WTC11 (cell line): ENCODE measurements around the gene EMILIN1.

Experiments
- ATF6 ChIP-seq: sonication (generic); formaldehyde crosslinking; IDR thresholded peaks from 2 replicates; pipeline ENCODE4 v1.8.1; 2023; ENCODE audit warnings: mild to moderate bottlenecking, missing genetic modification reagents
- HMGA2 ChIP-seq: fragments of 250-450 bp; sonication (Bioruptor Pico); IDR thresholded peaks from 2 replicates; pipeline ENCODE4 v1.4.0; 2021; ENCODE audit warnings: mild to moderate bottlenecking, moderate library complexity
- HMGXB4 ChIP-seq: sonication (generic); formaldehyde crosslinking; IDR thresholded peaks from 2 replicates; pipeline ENCODE4 v1.8.1; 2023; ENCODE audit warnings: mild to moderate bottlenecking, moderate library complexity, missing genetic modification reagents
- MAX ChIP-seq: sonication (generic); formaldehyde crosslinking; IDR thresholded peaks from 2 replicates; pipeline ENCODE4 v1.8.0; 2022; ENCODE audit warnings: mild to moderate bottlenecking, missing genetic modification reagents
- SOX15 ChIP-seq: fragments of 250-450 bp; sonication (Bioruptor Pico); IDR thresholded peaks from 2 replicates; pipeline ENCODE4 v1.9.0; 2021; ENCODE audit warnings: mild to moderate bottlenecking
- SP1 ChIP-seq: sonication (generic); formaldehyde crosslinking; conservative IDR thresholded peaks from 2 replicates; pipeline ENCODE4 v1.8.1; 2022; ENCODE audit warnings: missing genetic modification reagents
- TCF7 ChIP-seq: sonication (generic); formaldehyde crosslinking; IDR thresholded peaks from 2 replicates; pipeline ENCODE4 v1.8.0; 2022; ENCODE audit warnings: mild to moderate bottlenecking, low read depth, missing genetic modification reagents, moderate library complexity
- TP53 ChIP-seq: sonication (generic); formaldehyde crosslinking; IDR thresholded peaks from 2 replicates; pipeline ENCODE4 v1.8.1; 2023; ENCODE audit warnings: mild to moderate bottlenecking, missing genetic modification reagents
- TF ChIP-seq, protein P1 (sequence below): fragments of 200-600 bp; IDR thresholded peaks from 2 replicates; pipeline ENCODE4 v1.8.0; 2022; ENCODE audit warnings: antibody characterized with exemption
- TF ChIP-seq, protein P2 (sequence below): sonication (generic); formaldehyde crosslinking; IDR thresholded peaks from 2 replicates; pipeline ENCODE4 v1.8.1; 2022; ENCODE audit warnings: low read depth, mild to moderate bottlenecking, moderate library complexity, missing genetic modification reagents, borderline replicate concordance
- TF ChIP-seq, protein P3 (sequence below): fragments of 250-450 bp; sonication (Bioruptor Pico); IDR thresholded peaks from 2 replicates; pipeline ENCODE4 v1.9.0; 2021; ENCODE audit warnings: mild to moderate bottlenecking, borderline replicate concordance
- TF ChIP-seq, protein P4 (sequence below): sonication (generic); formaldehyde crosslinking; IDR thresholded peaks from 2 replicates; pipeline ENCODE4 v1.8.1; 2022; ENCODE audit warnings: low read depth, missing genetic modification reagents, borderline replicate concordance

- TF ChIP-seq TCF7 (CRISPR knock-in tag) (no peak), TP53 (CRISPR knock-in tag) (peak; percentile 56; the same call in 1 of the 2 replicates), SOX15 (CRISPR knock-in tag) (no peak), ATF6 (CRISPR knock-in tag) (no peak), MAX (peak; percentile 72), HMGXB4 (CRISPR knock-in tag) (peak; percentile 100), HMGA2 (CRISPR knock-in tag) (peak; percentile 74), SP1 (CRISPR knock-in tag) (no peak)
- TF ChIP-seq, protein P1, sequence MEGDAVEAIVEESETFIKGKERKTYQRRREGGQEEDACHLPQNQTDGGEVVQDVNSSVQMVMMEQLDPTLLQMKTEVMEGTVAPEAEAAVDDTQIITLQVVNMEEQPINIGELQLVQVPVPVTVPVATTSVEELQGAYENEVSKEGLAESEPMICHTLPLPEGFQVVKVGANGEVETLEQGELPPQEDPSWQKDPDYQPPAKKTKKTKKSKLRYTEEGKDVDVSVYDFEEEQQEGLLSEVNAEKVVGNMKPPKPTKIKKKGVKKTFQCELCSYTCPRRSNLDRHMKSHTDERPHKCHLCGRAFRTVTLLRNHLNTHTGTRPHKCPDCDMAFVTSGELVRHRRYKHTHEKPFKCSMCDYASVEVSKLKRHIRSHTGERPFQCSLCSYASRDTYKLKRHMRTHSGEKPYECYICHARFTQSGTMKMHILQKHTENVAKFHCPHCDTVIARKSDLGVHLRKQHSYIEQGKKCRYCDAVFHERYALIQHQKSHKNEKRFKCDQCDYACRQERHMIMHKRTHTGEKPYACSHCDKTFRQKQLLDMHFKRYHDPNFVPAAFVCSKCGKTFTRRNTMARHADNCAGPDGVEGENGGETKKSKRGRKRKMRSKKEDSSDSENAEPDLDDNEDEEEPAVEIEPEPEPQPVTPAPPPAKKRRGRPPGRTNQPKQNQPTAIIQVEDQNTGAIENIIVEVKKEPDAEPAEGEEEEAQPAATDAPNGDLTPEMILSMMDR: no peak
- TF ChIP-seq, protein P2, sequence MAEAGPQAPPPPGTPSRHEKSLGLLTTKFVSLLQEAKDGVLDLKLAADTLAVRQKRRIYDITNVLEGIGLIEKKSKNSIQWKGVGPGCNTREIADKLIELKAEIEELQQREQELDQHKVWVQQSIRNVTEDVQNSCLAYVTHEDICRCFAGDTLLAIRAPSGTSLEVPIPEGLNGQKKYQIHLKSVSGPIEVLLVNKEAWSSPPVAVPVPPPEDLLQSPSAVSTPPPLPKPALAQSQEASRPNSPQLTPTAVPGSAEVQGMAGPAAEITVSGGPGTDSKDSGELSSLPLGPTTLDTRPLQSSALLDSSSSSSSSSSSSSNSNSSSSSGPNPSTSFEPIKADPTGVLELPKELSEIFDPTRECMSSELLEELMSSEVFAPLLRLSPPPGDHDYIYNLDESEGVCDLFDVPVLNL: no peak
- TF ChIP-seq, protein P3, sequence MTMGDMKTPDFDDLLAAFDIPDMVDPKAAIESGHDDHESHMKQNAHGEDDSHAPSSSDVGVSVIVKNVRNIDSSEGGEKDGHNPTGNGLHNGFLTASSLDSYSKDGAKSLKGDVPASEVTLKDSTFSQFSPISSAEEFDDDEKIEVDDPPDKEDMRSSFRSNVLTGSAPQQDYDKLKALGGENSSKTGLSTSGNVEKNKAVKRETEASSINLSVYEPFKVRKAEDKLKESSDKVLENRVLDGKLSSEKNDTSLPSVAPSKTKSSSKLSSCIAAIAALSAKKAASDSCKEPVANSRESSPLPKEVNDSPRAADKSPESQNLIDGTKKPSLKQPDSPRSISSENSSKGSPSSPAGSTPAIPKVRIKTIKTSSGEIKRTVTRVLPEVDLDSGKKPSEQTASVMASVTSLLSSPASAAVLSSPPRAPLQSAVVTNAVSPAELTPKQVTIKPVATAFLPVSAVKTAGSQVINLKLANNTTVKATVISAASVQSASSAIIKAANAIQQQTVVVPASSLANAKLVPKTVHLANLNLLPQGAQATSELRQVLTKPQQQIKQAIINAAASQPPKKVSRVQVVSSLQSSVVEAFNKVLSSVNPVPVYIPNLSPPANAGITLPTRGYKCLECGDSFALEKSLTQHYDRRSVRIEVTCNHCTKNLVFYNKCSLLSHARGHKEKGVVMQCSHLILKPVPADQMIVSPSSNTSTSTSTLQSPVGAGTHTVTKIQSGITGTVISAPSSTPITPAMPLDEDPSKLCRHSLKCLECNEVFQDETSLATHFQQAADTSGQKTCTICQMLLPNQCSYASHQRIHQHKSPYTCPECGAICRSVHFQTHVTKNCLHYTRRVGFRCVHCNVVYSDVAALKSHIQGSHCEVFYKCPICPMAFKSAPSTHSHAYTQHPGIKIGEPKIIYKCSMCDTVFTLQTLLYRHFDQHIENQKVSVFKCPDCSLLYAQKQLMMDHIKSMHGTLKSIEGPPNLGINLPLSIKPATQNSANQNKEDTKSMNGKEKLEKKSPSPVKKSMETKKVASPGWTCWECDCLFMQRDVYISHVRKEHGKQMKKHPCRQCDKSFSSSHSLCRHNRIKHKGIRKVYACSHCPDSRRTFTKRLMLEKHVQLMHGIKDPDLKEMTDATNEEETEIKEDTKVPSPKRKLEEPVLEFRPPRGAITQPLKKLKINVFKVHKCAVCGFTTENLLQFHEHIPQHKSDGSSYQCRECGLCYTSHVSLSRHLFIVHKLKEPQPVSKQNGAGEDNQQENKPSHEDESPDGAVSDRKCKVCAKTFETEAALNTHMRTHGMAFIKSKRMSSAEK: no peak; the same call in 1 of the 2 replicates
- TF ChIP-seq, protein P4, sequence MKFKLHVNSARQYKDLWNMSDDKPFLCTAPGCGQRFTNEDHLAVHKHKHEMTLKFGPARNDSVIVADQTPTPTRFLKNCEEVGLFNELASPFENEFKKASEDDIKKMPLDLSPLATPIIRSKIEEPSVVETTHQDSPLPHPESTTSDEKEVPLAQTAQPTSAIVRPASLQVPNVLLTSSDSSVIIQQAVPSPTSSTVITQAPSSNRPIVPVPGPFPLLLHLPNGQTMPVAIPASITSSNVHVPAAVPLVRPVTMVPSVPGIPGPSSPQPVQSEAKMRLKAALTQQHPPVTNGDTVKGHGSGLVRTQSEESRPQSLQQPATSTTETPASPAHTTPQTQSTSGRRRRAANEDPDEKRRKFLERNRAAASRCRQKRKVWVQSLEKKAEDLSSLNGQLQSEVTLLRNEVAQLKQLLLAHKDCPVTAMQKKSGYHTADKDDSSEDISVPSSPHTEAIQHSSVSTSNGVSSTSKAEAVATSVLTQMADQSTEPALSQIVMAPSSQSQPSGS (CRISPR knock-in tag): no peak
Measured at GRCh38 chr2:27050281-27050995, 28.0 kb upstream of the EMILIN1 start.
